ENCODE measurements around the gene TMEM267. TPM values are rescaled to one million over a fixed set of nuclear protein-coding genes. Genes with fewer than 3 reads are reported as not detected.
A peak's percentile ranks its signal among the peaks of the same experiment; 100 is the strongest.
"Not testable (repeated sequence)": the region's sequence is repeated elsewhere in the genome, so short reads cannot be mapped to it uniquely, and the experiment has no call there.

TMEM267 gene
- total RNA-seq, 1 experiment from 2014 or later: 13.8 TPM

DNA sequence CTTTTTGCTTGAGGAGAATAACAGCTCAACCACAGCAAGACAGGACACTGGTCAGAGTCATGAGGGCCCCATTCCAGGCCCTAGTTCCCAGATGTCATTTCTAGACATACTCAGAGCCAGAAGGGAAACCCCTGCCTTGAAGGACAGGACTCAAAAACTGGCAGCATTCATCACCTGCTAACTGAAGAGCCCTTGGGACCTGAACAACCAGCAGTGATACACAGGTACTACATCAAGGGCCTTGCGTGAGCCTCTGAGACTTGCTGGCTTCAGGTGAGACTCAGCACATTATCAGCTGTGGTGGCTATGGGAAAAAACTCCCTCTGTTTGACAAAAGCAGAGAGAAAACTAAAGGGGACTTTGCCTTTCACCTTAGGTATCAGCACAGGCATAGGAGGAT lies 22.6 kb downstream of the TMEM267 start:
- DNase-seq (ENCODE audit: low read depth): no peak

DNA sequence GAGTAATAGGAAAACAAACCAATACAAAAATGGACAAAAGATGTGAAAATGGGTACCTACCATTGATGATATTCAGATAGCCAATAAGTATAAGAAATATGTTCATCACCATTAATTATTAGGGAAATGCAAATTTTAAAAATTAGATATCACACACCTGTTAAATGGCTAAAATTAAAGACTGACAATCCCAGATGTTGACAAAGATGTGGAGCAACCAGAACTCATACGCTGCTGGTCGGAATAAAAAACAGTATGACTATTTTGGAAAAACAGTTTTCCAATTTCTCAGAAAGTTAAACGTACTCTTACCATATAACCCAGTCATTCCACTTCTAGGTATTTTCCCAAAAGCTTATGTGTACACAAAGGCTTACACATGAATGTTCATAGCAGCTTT lies 27.1 kb downstream of the TMEM267 start:
- DNase-seq (ENCODE audit: low read depth): no peak

DNA sequence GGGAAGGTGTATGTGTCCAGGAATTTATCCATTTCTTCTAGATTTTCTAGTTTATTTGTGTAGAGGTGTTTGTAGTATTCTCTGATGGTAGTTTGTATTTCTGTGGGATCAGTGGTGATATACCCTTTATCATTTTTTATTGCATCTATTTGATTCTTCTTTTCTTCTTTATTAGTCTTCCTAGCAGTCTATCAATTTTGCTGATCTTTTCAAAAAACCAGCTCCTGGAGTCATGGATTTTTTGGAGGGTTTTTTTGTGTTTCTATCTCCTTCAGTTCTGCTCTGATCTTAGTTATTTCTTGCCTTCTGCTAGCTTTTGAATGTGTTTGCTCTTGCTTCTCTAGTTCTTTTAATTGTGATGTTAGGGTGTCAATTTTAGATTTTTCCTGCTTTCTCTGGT lies 42.1 kb downstream of the TMEM267 start:
- not testable (repeated sequence) for DNase-seq (ENCODE audit: low read depth)

DNA sequence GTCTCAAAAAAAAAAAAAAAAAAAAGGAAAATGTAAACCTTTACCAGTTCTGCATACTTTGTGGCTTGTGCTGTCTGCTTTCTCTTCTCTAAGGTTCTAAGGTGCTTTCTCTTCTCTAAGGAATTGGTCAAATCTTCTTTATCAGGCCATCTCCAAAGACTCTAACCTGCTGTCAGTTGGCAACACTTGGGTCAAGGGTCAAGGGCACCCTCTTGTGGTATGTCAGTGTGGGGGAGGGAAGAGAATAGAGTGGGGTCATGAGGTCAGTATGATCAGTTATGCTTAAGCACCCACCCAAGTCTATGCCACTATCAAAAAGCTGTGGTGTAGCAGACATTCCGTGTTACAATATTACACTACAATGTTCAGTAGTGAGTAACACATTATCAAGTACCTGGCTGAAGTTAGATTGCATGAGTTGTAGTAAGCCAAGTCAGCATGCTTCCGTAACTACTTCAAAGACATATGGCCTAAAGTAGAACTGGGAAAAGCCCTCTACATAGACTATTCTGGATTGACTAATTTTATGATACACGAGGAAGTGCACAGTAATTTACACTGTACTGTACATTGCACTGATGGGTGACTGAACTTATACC lies 46.5 kb downstream of the TMEM267 start:
- no peak for DNase-seq (ENCODE audit: low read depth)

DNA sequence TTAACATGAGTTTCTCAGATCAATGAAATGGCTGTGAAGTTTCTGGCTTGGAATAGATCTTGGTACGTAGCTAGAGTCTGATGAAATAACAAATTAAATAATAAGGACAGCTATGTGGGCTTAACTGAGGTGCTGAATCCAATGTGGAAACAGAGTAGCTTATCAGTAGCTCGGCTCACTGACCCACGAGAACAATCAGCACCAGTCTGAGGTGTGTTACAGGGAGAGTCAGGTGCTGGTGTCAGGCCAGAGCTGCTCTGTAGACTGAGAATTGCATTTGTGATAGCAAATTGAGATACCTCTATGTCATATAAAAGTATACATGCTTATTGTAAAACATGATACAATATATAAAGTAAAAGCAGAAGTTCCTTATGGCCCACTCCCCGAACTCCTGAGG lies 50.3 kb downstream of the TMEM267 start:
- DNase-seq (ENCODE audit: low read depth): no peak

DNA sequence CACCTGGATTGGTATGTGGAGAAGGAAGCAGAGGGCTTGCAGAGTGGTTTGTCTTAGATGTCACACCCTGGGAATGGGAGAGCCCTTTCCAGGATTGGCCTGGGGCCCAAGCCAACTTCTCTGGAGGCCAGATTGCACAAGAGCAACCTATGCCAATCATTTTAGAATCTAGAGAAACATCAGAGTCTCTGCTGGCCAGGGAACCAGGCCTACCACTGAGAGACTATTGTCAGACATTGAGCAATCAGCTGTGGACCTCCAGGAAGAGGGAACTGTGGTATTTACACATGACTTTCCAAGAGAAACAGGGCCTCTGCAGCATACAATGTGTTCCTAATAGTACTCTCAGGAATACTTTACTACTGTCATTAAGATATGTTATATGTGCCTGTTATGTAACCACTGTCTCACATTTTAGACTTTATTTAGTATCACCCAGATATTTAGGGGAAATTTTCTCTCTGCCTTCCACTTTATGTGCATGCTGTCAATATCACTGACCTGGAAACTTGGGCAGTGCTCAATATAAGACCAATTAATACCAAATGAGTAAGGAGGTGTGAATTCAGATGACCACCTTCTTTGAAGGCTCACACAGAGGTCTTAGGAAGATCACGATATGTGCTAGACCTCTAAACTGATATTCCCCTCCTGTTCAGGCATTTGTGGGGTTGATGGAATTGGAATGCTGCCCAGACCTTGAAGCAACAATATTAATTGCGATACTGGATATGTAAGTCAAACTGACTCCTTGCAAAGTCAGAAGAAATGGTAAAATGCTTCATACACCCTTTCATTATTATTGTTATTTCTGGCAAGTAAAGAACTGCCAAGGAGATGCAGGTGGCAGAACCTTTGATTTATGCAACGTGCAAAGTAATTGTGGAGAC lies 50.9 kb downstream of the TMEM267 start:
- DNase-seq (ENCODE audit: low read depth): peak; percentile 80

DNA sequence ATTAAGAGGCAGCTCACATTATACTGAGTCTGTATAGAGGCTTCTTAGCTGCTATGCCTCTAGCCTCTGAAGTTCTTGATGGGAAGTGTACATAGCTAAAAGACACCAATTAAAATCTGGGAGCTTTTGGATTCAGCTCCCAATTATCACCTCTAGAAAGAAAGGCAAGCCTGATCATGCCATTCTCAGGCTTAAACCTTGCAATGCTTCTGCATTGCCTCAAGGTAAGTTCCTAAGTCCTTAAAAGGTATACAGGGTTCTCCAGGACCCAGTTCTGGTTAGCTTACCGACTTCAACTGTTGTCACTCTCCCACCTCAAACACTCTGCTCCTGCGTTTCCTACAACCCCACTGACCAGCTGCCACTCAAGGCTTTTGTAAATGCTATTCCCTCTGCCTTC lies 54.0 kb downstream of the TMEM267 start:
- no peak for DNase-seq (ENCODE audit: low read depth)

DNA sequence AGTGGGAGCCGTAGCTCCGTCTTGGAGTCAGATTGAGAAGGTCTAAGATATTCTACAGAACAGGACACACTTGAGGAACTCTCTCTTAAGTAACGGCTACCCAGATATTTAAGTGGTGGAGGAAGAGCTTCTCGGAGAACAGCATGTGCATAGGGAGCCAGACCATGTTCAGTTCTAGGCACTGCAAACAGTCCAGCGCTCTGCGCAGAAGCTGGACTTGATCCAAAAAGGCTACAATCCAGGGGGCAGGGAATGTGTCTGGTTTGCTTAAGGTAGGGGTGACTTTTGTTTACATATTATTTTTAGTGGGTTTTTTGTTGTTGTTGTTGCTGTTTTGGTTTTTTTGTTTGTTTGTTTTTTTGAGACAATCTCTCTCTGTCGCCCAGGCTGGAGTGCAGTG lies 54.6 kb downstream of the TMEM267 start:
- no peak for DNase-seq (ENCODE audit: low read depth)

DNA sequence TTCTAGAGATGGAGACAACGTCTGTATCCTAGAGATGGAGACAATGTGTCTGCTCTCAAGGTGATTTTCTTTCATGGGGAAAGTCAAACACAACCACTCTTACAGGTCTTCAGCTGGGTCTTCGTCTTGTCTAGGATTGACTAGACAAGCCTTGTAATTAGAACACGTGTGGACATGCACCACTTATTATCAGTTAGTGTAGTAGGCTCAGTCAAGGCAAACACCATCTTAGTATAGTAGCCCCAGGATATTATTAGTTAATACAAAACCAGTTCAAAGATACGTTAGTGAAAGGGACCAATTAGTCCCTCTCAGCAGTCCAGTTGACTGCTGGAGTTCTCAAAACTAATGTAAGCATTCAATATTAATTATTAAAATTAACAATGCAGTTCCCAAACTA lies 56.4 kb downstream of the TMEM267 start:
- no peak for DNase-seq (ENCODE audit: low read depth)

DNA sequence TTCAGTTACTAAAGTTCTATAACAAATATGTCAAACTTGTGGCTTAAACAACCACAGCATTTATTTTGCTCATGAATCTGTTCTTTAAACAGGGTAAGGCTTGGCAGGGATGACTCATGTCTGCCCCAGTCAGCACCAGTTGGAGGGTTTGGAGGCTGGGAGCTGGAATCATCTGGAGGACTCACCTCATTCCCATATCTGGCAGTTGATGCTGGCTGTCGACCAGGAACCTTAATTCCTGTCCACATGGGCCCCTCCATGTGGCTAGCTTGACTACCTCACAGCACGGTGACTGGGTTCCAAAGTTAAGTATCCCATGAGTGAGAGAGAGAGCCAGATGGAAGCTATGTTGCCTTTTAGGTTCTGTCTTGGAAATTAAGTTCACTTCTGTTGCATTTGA lies 57.7 kb downstream of the TMEM267 start:
- peak; percentile 97 for DNase-seq (ENCODE audit: low read depth)

DNA sequence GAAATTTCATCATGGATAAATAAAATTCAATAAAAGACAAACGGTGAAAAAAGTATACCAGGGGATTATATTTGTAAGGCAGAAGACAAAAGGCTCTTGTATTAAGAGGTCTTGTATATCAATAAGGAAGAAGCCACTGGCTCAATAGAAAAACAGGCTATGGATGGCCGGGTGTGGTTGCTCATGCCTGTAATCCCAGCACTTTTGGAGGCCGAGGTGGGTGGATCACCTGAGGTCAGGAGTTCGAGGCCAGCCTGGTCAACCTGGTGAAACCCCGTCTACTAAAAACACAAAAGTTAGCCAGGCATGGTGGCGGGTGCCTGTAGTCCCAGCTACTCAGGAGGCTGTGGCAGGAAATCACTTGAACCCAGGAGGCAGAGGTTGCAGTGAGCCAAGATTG lies 60.6 kb downstream of the TMEM267 start:
- DNase-seq (ENCODE audit: low read depth): not testable (repeated sequence)

DNA sequence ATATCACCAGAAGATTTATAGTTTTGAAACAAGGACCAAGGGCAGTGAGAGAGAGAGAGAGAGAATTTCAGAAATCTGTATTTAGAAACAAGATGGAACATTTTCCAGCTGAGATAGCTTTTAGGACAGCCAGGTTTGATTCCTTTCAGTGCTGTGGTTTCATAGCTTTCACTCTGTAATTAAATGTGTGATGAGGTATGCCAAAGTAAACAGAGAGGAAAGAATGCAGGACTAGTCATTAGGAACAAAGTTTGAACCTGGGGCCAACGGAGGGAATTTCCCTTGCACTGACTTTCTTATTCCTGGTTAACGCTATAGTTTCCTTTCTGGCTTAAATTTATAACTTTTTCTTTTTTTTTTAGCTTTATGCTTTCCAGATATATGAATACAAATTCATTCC lies 61.5 kb downstream of the TMEM267 start:
- peak; percentile 82 for DNase-seq (ENCODE audit: low read depth)

DNA sequence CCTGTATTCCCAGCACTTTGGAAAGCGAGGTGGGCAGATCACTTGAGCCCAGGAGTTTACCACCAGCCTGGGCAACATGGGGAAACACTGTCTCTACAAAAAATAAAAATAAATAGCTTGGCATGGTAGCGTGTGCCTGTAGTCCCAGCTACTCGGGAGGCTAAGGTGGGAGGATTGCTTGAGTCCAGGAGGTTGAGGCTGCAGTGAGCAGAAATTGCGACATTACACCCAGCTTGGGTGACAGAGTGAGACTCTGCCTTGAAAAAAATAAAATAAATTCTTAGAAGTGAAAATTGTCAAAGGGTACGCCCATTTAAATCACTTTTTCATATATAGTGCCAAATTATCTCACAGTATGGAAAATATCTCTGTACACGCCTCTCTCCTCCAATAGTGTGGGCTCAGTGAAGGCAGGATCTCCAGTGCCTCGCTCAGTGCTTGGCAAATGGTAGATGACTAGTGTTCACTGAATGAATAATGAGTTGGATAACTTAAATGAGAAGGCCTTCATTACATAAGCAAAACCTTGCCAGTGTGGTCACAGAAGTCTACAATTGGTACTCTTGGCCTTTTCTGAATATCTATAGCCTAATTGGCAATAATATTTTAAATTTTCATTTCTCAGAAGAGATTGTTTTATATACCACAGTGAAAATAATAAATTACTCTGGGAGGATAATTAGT lies 62.1 kb downstream of the TMEM267 start:
- DNase-seq (ENCODE audit: low read depth): no peak

DNA sequence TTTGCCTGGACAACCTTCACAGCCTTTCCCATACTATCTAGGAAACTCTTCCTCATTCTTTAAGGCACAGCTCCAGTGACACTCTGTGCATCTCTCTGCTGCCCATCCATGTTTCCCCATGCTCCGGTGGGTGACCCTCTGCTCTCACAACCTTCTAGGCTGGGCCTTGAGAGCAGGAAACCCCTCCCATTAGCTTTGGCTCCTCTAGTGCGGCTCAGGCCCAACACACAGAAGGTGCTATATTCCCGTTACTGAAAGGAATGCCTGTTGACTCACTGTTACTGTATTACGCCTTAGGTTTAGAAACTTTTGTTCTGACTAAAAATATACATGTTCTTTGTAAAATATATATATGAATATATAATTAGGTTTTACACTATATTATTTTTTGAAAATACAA lies 63.4 kb downstream of the TMEM267 start:
- DNase-seq (ENCODE audit: low read depth): no peak

DNA sequence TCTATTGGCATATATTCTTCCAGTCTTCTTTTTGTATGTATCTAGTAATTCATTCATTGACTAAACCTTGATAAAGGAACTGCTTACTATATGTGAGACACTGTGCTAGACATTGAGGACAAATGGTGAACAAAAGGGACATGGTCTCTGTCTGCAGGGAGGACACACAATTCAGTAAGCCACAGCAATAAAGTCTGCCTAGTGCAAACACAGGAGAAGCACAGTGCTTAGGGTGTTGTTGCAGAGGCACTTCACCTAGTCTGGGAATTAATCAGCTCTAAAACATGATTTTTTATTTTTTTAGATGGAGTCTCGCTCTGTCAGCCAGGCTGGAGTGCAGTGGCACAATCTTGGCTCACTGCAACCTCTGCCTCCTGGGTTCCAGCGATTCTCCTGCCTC lies 65.1 kb downstream of the TMEM267 start:
- DNase-seq (ENCODE audit: low read depth): no peak

DNA sequence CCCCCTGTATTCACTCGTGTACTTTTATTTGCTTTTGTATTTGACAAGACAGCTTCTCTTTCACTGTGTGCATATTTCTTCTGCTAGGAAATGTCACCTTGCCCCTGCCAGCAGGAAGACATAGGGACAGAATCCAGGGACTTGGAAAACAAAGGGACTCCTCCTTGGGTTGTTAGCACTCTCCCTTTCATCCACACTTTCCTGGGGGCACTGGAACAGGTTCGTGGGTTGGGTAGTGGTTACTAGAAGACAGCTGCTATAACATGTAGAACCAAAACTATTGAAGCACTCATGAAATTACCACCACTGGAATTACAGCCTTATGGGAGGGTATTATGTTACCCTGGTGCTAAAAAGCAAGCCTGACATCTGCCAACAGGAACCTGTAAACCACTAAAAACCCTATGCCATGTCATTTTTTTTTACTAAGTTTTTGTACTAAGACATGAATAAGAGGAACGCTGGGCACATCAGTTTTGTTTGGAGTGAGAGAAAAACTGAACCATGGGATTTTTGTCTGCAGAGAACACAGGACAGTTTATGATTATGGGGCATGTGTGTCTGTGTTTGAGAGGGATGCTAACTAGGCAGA lies 66.8 kb downstream of the TMEM267 start:
- no peak for DNase-seq (ENCODE audit: low read depth)

DNA sequence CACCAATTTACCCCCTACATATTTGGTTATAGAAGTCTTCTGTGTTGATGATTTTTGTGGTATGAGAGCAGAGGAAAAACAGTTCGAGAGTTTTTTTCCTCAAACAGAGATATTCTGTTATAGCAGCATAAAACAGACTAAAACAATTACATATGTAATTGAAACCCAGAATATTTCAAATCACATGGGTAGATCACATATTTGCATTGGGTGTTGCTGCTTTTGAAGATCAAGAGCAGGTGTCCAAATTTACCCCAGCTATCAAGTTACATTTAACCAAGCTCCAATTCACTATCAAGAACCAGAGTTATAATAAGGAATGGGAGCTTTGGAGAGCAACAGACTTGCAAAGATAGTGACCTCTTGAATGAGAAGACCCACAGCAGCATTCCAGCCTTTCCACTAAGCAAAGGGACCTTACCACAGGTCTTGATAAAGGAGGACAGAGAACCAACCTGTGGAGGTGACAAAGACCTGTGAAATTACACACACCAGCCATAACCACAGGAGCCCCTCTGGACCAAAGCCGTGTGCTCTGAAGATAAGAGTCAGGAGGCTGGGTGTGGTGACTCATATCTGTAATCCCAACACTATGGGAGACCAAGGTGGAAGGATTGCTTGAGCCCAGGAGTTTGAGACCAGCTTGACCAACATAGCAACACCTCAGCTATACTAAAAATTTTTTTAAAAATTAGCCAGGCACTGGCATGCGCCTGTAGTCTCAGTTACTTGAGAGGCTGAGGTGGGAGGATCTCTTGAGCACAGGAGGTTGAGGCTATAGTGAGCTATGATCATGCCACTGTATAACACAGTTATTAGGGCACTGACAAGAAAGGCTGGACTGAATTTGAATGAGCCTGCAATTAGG lies 67.5 kb downstream of the TMEM267 start:
- peak; percentile 46 for DNase-seq (ENCODE audit: low read depth)

DNA sequence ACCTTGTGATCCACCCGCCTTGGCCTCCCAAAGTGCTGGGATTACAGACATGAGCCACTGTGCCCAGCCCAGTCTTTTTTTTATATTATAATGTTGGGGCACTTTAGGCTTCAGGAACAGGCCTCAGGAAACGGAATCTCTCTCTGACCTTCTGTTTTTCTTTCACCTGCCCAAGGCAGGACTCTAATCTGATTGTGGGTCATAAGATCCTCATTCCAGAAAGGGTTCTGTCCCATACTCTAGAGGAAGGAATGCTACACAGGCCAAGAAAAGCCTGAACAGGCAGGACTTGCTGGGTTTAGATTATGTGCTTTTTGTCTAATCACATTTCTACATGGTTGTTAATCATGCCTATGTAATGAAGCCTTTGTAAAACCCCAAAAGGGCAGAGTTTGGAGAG lies 69.7 kb downstream of the TMEM267 start:
- no peak for DNase-seq (ENCODE audit: low read depth)

DNA sequence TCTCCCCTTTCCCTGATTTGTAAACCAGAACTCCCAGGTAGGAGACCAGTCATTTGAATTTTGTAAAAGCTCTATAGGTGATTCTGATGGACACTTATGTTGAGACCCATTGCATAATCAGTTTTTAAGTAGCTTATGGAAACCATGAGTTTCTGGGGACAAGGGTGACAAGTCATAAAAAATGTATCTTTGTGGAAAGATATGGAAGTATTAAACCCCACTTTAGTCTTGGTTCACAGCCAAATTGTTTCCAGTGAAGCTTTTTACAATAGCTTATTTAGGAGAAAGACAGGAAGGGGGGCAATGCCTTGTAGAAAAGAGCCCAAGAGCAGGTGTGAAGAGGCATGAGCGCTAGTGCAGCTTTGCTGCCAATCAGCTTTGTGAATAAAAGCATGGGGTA lies 71.0 kb downstream of the TMEM267 start:
- no peak for DNase-seq (ENCODE audit: low read depth)

DNA sequence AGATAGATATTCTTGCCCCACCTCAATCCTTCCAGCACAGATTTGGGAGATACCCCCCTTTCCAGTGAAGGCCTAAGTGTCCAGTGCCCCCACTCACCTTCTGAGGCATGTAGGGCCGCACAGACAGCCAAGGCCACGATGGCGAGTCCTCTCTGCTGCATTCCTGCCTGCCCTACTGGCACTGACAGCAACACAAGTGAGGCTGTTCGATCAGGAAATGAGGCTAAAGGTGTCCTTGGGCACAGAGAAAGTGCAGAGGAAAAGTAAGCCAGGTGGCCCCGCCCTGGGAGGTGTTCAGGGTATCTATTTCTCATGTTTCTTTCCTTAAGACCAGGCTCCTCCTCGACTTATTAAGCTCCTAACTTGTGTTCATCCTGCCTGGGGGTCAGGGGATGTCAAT lies 71.5 kb downstream of the TMEM267 start, which contains the start of gene CCL28:
Gene CCL28, minus strand, starts transcription at position 236 of the 400 bp plus-strand sequence. Its CDS starts 75 bp downstream, at position 161.
- DNase-seq (ENCODE audit: low read depth): no peak

DNA sequence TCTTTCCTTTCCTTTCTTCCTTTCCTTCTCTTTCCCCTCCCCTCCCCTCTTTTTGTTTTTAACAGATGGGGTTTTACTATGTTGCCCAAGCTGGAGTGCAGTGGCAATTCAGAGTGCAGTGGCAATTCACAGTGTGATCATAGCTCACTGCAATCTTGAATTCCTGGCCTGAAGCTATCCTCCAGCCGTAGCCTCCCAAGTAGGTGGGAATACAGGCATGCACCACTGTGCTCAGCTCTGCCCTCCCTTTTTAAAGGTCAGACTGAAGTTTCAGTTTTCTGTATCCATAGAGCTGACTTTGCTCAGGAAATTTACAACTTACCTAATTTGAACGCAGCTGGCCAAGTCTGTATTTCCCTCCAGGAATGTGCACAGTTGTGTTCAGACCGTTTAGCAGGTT lies 72.2 kb downstream of the TMEM267 start:
- no peak for DNase-seq (ENCODE audit: low read depth)

Measured in M059J (cell line).